GM19468 (cell line): Measurements from ENCODE around the gene SULT1A1.
"Not testable (repeated sequence)": the region's sequence is repeated elsewhere in the genome, so short reads cannot be mapped to it uniquely, and the experiment has no call there.

Experiments used
- ATAC-seq: cut with Tn5 transposase; IDR thresholded peaks from one replicate; pipeline ENCODE4 v1.9.1; 2021; ENCODE audit warnings: mild to moderate bottlenecking, moderate library complexity, moderate number of reproducible peaks; ENCODE audit not compliant: unreplicated experiment; ENCODE audit errors: extremely low read depth

Gene SULT1A1

DNA sequence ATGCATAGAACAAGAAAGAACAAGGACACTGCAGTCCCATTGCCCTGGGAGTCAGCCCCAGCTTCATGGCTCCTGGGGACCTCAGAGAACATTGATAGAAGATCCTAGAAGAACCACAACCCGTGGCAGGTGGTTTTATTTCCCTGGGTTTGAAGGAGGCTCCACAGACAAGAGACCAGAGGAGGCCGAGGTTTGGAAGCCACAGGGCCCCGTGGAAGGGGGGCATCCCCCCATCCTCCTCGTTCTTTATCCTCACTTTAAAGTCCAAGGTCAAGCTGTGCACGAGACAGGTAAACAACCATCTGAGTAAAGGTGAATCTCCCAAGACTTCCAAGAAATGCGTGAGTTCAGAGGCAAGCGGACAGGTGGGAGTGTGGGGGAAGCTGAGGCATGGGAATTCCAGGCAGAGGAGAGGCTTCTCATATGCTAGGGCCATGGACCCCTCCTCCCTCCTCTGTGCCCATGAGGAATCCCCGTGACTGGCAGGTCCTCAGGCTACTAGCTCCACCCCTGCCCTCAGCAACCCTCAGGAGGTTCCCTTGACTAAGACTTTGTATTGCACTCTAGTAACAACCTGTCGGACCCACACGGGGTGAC is 849 bp upstream of the SULT1A1 start:
- ATAC-seq: no peak

DNA sequence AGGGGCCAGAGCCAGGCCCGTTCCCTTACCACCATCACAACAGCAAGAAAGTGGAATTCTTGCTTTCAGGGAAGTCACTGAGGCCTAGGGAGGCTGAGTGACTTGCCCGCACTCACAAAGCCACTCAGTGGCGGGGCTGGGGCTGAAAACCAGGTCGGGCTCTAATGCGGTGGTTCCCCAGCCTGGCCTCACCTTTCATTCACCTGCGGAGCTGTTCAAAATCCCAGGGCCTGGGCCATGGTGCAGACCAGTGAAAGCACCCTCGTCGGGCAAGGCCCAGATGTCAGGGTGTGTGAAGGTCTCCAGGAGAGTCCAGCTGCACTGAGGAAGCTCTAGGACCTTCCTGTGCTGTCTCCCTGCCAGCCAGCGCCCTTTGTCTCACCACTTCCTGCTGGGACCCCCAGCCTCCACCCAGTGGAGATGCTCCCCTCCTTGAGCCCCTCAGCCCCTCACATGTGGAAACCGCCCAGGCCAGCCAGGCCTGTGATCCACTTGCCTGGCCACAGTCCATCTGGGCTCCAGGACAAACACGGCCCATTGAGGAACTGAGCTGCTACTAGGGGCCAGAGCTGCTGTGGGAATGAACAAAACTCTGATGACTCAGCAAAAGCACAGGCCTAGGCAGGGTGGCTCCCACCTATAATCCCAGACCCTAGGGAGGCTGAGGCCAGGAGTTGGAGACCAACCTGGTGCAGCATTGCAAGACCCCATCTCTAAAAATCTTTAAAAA is 812 bp downstream of the SULT1A1 start:
- not testable (repeated sequence) for ATAC-seq

DNA sequence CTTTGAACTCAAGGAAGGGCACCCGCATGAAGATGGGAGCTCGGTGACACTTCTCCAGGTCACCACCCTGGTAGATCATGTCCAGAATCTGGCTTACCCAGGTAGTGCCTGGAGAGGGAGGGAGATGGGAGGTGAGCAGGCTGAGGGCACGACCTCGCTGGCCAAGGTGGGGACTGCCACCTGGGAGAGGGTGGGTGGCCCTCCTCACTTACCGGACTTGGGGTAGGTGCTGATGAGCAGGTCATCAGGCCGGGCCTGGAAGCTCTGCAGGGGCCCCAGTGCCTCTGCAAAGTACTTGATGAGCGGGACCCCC is 1.4 kb downstream of the SULT1A1 start:
- not testable (repeated sequence) for ATAC-seq

- not testable (repeated sequence) for ATAC-seq
Measured at GRCh38 chr16:28607681-28608495, 2.0 kb downstream of the SULT1A1 start.

DNA sequence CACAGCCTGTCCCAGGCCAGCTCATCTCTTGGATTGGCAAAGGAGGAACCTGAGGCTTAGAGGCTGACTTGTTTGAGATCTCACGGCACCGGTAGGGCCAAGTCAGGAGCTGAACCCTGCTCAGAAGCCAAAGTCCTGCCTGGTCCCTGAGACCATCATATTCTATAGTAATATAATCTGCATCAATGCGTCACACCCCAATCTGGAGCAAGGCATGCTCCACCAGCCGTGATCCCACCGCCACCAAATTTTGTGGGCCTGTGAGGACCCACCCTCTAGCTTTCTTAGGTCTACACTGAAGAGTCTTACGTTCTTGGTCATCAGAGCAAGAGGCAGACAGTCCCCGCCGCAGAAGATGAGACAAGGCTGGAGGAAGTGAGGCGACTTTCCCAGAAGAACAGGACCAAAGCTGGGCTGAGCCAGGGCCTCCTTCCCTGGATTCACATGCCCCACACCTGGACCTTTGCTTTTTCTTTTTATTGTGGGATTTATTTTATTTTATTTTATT is 2.7 kb downstream of the SULT1A1 start:
- no peak for ATAC-seq

DNA sequence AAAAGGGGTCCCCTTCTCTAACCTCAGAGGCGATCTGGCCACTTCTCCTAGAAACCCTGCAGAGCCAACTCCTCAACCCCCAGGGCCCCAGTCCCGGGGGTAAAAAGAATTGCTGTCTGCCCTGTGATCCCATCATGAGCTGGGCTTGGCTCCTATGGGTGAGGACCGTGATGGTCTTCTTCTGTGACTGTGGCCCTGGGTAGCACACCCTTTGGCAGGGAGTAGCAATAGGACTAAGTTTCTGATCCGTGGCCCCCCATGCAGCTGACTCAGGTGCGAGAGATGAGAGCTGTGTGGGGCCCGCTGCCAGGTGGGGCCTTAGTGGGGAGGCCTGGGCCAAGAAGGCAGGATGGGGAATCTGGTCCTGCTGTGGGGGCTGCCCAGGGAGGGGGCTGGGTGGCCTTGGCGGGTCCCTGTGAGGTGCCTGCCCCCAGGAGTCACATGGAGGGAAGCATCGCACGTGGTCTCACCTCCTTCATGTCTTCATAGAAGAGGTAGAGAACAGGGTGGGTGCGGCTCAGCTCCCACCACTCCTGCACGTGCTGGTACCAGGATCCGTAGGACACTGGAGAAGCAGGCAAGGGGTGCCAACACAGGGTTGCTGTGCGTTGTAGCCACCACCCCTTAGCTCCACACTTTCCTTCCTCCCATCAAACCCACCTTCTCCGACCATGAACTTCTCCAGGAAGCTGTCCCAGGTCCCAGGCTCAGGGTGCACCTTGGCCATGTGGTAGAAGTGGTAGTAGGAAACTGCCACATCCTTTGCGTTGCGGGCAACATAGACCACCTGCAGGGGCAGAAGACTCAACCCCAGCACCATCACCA is 3.3 kb downstream of the SULT1A1 start:
- no peak for ATAC-seq

DNA sequence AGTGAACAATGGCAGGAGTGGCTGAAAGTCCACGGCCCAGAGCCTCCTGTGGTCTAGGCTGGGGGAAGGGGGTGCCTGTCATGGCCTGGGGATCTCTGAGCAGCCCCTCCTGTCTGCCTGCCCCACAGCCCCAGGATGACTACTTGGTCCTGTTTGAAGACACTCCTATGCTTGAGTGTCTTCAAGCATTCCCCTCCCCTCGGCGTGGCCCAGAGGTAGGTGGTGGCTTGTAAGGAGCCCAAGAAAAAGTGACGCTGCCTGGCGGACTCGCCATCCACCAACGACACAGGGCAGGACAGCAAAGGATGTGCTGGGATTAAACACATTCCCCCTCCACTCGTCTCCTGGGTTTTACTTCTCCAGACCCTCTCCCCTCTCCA is 5.7 kb downstream of the SULT1A1 start:
- no peak for ATAC-seq

GRCh38 chr16:28603381-28604185 is 6.3 kb downstream of the SULT1A1 start:
- ATAC-seq: no peak

GRCh38 chr16:28602529-28602928 is 7.3 kb downstream of the SULT1A1 start:
- ATAC-seq: no peak

DNA sequence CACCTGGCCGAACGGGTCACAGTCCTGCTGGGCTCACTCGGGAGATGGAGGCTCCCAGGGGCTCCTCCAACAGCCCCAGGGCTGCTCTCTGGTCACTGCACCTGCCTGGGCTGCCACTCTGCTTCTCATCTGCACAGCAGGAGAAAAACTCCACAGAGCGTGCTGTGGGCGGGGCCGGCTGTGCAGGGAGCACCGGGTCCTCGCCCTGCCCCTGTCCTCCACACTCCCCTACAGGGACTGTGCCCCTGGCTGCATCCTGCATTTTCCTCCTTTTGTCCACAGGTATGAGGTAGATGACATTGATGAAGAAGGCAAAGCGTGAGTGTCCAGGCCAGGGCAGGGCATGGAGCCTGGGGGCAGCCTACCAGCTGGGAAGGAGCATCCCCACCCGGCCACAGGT is 7.8 kb downstream of the SULT1A1 start:
- ATAC-seq: not testable (repeated sequence)

DNA sequence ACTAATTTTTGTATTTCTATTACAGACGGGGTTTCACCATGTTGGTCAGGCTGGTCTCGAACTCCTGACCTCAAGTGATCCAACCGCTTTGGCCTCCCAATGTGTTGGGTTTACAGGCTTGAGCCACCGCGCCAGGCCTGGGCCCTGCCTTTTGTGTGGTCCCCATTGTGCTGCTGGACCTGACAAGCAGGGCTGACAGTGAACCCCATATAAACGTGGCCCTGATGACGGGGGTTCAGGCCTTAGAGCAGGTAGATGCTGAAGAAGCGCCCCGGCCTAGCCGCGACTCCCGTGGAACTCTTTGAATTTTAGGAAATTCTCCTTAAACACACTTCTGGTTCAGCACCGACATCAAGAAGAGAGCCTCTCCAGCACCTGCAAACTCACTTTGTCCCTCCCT is 8.3 kb downstream of the SULT1A1 start:
- ATAC-seq: not testable (repeated sequence)

- not testable (repeated sequence) for ATAC-seq
Measured at GRCh38 chr16:28600965-28601364, 8.9 kb downstream of the SULT1A1 start.

- not testable (repeated sequence) for ATAC-seq
Measured at GRCh38 chr16:28599377-28600285, 10.2 kb downstream of the SULT1A1 start.

DNA sequence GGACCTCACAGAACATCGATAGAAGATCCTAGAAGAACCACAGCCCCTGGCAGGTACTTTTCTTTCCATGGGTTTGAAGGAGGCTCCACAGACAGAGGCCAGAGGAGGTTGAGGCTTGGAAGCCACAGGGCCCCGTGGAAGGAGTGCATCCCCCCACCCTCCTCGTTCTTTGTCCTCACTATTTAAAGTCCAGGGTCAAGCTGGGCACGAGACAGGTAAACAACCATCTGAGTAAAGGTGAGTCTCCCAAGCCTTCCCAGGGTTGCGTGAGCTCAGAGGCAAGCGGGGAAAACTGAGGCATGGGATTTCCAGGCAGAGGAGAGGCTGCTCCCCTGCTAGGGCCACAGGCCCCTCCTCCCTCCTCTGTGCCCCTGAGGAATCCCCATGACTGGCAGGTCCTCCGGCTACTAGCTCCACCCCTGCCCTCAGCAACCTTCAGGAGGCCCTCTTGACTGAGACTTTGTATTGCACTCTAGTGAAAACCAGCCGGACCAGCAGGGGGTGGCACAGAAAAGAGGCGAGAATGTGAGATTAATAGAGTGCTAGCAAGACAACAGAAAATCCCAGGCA is 12.1 kb downstream of the SULT1A1 start:
- no peak for ATAC-seq

GRCh38 chr16:28596840-28597691 is 12.8 kb downstream of the SULT1A1 start, which contains the start of gene SULT1A2:
Gene SULT1A2, minus strand, starts transcription at chr16:28597050. Its CDS starts 1,120 bp downstream, at chr16:28595930.
- no peak for ATAC-seq

GRCh38 chr16:28596115-28596630 is 13.7 kb downstream of the SULT1A1 start:
- ATAC-seq: no peak

DNA sequence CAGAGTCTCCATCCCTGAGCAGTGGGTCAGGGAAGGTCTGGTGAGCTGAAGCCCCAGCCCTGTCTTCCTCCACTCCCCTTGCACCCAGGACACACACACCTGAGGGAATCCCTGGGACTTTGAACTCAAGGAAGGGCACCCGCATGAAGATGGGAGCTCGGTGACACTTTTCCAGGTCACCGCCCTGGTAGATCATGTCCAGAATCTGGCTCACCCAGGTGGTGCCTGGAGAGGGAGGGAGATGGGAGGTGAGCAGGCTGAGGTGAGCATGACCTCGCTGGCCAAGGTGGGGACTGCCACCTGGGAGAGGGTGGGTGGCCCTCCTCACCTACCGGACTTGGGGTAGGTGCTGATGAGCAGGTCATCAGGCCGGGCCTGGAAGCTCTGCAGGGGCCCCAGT is 14.4 kb downstream of the SULT1A1 start:
- not testable (repeated sequence) for ATAC-seq
